Hematopoietic multipotent progenitor cell treated with erythropoietin and hydrocortisone succinate and interleukin-3 and kit ligand, for 8 days (in vitro differentiated cells): ENCODE measurements around the gene JAZF1.

Source experiments
- DNase-seq: peaks from one replicate; pipeline ENCODE4 v3.0.0-alpha.2; 2015

JAZF1 gene

DNA sequence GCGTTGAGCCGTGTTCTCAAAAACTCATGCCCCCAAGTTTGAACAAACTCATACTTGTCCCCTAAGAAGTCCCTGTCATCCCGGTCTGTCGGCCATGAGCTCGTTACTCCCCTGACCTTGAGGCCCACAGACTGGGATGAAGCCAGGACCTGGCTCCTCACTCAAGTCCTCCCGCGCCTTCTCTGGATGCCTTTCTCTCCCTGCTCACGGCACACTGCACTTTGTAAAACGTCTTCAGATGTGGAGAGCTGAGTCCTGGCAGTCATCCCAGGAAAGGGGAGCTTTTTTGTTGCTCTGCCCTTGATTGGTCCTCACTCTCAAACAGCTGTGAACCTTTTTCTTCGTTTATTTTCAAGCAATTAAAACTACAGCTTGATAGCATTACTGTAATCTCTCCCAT, 110.8 kb downstream of the JAZF1 start:
- DNase-seq = no peak

DNA sequence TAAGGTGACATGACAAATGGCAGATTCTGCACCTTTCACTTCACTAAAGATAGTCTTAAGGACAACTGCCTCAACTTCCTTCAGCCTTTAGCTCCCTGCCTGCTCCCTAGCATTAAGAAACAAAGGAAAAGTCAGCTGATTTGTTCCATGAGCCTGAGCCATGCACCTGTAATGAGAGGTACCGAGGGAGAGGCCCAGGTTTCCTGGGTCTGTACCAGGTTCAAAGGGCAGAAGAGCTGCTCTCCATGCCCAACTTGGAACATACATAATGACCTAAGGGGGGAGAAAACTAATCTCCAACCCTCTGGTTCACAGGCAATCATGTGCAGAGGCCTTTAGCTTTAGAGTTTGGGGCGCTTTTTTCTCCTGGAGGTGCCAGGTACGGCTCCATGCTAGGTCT, 111.2 kb downstream of the JAZF1 start:
- DNase-seq = no peak

DNA sequence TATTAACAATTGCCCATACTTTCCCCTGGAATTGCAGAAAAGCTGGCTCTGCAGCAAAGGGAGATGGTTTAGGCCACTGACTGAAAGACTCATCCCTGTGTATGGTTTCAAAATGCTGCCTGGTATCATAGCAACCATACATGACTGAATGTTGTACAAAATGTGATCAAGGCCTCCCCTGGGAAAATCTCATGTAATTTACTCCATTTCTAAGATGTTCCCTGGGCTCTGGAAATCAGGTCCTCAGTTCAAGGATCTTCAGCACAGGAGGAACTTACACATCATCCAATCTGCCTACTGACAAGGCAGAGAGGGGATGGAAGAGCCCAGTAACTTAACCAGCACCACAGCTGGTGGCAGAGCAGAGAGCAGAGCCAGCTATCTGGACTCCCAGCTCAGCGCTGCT, 111.8 kb downstream of the JAZF1 start:
- no peak for DNase-seq

DNA sequence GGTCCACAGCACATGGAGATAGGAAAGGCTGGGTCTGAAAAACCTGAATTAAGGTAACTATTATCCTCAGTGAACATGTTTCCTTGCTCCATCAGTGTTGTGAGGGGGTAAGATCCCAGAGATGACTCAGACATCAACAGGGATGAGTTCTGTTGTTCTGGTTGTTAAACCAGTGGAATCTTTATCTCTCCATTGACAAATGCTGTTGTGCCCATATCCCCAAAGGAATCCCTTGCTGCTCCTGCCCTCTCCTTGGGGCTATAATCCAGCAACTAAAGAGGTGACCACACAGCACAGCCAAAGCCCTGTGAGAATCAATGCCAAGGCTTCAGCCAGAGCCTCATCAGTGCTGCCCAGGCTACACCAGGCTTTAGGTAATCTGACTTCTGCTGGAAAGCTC, 113.4 kb downstream of the JAZF1 start:
- no peak for DNase-seq

DNA sequence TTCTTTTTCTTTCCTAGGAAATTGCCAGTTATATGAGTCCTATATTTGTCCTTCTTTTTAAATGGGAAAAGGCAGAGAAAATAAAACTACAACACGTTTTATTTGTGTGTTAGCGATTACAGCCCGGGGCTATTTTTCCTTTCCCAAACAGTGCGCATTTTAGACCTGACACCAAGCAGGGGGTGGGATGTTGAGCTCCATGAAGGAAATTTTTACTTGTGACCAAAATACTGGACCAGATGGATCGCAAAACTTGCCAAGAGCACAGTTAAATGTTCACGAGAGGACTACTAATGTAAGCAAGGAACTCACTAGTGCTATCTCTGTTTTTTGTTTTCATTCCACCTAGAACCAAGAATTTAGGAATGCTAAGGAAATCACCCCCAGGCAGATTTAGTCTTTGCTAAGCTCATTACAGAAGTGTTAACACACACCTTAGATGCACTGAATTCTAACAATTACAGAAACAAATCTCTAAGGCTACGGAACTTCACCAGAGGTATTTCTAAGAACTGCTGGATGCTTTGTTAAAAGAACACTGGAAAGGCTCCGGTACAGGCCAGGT, 114.8 kb downstream of the JAZF1 start:
- no peak for DNase-seq

DNA sequence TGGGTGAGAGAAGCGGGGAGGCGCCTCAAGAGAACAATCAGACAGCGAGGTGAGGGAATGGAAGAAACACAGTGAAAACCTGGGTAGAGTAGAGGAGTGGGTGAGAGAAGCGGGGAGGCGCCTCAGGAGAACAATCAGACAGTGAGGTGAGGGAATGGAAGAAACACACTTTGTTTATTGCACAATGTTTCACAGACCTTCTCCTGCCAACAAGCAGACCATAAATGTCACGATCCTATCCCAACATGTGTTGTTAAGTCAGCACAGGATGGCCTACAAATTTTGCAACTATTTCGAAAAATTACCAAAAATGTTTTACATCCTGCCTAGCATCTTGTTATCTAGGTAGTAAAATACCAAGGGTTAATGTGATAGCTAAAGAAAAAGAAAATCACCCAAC, 115.3 kb downstream of the JAZF1 start:
- no peak for DNase-seq

DNA sequence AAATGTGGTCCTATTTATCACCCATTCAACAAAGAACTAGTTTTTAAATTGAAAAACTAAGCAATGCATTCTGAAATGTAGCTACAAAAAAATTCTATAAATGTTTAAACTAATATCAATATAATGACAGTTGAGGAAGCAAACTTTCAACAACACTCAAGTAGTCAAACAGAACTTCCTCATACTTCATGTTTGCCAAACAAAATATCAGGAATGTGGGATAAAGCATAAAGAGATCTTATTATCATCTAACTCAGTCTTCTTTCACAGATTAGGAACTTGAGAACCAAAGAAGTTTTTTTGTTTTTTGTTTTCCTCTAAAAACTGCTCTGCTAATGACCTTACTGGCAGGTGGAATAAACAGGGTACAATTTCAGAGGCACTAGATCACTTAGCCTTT, 116.2 kb downstream of the JAZF1 start:
- no peak for DNase-seq

DNA sequence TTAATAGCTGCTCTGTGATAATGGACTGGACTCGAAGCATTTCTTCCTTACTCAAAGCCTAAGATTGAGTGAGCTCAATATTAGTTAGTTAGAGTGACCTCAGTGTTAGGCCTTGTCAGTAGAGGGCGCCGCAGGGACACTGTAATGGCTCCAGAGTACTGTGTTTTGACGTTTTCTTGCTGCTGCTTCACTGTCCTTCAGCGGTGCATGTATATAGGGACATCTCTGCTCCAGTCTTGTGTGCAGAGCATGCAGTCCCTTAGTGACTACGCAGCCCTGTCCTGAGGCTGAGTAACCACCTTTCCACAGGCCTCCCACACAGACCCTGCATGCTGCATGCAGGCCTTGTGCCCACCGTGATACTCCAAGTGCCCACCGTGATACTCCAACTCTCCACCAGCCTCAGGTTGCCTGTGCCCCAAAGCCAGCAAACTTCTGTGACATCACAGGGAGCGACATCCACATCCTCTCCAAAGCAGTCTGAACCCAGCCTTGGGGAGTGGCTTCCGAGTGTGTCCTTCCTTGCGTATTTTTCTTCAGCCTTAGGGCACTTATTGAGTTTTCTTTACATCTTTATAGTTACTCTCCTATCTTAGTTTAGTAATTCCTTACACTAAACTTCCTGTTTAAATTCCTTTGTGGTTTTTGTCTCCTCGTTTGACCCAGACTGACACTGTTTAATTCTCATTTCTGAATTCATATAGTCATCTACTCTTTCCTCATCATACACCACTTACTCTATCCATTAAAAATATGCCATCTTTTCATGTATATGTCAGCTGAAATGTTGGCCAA, 118.2 kb downstream of the JAZF1 start:
- DNase-seq = peak; percentile 78

DNA sequence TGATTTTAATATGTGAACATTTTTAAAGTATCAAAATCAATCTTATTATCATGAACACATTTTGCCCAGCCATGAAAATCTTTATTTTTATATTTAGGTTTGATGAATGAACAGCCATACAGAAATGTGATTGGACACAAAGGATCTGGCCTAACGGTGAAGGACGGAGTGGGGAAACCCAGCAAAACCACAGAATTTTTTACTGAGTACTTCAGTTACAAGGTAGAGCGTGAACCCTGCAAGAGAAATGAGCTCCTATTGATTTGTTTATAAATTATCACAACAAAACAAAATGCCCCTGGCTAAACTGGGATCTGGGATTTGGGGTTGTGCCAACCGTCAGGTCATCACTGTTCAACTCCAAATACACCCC, 118.8 kb downstream of the JAZF1 start:
- no peak for DNase-seq

DNA sequence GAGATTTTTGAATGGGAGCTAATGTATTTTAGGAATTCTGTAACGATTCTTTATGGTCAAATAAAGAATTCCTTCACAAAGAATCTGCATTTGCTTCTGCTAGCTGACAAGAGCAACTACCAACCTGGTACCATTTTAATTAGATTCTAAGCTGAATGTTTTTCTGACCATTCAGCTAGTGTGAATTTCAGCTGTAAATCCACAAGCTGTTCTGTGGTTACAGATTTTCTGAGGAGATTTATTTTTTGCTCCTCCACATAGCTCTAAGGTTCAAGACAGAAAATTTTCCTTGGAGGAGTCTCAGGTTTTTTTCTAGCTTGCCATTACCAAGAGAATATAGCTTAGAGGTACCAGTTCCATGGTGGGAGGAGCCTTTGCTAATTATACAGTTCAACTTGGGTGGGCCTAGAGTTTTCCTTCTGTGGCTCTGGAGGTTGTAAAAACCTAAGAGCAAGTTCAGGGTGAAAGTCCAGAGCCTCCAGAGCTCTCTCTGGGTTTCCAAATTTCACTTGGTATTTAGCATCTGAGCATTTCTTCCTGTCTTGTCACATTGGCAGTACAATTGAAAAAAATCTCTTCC, 120.1 kb downstream of the JAZF1 start:
- no peak for DNase-seq

DNA sequence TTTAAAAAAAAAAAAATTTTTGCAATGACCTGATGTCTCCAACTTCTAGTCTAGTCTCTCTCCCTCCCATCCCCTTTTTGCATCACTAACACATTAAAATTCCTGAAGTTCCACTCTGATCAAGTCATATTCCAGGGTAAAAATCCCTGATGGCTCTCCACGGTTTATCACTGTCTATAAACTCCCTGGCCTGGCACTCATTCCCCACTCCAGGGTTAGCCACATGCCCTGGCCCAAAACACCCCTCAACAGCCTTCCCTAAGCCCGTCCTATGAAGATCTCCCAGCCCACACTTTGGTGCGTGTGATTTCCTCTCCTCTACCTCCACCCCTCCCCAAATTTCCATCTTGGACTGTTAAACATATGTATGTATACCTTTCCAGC, 125.4 kb downstream of the JAZF1 start:
- no peak for DNase-seq

DNA sequence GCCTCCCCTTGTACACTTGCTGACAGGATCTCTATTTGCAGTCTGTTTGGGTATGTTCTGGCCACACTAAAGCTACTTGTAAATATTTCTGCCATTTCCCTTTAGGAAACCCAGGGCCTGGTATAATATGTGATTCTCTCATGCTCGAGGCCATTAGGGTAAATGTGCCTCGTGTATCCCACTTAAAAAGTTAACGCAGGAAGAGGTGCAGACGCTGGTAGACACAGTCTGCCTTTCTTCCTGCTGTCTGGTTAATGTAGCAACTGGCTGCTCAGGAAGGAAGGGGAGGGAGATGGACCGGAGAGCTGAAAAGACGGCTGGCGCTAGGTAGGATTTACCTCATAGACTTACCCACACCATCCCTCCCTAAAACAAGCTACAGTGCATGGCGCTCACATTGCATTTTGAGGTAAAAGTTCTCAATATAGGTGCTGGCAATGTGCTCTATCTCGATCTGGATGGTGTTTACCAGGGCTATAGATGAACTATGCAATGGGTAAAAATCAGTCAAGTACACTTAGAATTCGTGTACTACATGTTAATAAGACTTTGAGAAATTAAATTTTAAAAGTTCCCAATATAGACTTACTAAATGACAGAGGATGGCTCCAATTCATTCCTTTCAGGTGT, 125.9 kb downstream of the JAZF1 start:
- no peak for DNase-seq

DNA sequence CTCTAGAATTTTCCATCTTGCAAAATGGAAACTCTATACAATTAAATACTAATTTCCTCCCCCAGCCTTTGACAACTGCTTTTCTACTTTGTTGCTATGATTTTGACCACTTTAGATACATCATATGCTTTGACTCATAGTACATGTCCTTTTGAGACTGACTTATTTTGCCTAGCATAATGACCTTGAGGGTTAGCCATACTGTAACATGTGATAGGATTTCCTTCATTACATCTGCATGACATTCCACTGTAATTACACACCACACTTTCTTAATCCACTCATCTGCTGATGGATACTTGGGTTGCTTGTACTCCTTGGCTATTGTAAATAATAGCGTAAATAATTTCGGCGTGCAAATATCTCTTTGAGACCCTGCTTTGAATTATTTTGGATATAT, 127.7 kb downstream of the JAZF1 start:
- no peak for DNase-seq

DNA sequence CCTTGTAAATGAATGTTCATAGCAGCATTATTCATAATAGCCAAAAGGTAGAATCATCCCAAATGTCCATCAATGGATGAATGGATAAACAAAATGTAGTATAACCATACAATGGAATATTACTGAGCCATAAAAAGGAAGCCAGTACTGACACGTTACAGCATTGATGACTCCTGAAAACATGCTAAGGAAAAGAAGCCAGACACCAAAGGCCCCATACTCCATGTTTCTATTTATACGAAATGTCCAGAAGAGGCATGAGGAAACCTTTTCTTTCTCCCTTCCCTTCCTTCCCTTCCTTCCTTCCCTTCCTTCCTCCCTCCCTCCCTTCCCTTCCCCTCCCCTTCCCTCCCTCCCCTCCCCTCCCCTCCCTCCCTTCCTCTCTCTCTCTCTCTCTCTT, 131.9 kb downstream of the JAZF1 start:
- DNase-seq = no peak

DNA sequence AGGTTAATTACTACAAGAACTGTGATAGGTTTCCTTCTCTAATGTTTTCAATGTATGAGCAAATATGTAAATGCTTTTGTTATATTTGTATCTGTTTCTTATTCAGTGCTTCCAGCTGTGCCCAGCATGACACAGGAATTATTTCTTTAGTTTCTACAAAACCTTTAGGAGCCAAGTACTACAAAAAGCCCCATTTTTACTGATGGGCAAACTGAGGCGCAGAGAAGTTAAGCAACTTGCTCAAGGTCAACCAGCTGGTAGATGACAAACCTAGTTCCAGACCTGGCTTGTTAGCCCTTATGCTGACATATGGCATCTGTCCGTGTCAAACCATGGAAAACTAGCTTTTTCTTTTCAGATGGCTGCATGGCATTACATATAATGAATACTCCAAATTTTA, 134.6 kb downstream of the JAZF1 start:
- DNase-seq = no peak

DNA sequence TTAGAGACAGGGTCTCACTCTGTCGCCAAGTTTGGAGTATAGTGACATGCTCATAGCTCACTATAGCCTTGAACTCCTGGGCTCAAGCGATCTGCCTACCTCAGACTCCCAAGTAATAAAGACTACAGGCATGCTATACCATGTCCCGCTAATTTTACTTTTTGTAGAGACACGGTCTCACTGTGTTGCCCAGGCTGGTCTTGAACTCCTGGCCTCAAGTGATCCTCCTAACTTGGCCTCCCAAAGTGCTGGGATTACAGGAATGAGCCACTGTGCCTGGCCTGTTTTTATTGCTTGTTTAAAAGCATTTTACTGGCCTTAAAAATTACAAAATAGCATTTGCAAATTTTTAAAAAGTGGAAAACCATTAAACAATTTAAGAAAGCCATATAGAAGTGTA, 135.0 kb downstream of the JAZF1 start:
- DNase-seq = no peak

DNA sequence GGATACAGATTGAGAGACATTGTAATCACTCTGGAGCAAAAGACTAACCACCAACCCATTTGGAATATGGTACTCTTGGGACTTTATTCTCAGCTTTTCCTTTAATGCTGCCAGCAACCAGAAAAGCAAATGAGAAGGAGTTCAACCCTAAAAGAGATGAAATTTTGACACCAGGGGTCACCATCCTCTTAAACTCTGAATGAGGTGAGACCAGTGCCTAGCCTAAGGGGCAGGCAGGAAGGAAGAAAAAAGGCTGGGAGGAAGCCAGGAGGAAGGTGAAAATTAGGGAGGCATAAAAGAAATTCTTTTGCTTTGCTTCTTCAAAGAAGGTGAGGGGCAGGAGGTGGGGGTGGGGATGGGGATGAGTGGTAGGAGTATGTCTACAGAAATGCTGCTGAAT, 135.8 kb downstream of the JAZF1 start:
- DNase-seq = no peak

DNA sequence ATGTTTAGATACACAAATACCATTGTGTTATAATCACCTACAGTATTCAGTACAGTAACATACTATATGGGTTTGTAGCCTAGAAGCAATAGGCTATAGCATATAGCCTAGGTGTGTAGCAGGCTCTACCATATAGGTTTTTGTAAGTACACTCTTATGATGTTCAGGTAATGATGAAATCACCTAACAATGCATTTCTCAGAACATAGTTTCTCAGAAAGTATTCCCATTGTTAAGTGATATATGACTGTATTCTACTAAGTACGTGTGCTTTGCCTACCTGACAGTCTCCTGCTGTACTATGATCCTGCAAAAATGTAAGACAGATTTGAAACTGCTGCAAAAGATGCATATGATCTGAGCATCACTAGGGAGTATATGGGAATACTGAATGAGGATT, 137.9 kb downstream of the JAZF1 start:
- DNase-seq = no peak

DNA sequence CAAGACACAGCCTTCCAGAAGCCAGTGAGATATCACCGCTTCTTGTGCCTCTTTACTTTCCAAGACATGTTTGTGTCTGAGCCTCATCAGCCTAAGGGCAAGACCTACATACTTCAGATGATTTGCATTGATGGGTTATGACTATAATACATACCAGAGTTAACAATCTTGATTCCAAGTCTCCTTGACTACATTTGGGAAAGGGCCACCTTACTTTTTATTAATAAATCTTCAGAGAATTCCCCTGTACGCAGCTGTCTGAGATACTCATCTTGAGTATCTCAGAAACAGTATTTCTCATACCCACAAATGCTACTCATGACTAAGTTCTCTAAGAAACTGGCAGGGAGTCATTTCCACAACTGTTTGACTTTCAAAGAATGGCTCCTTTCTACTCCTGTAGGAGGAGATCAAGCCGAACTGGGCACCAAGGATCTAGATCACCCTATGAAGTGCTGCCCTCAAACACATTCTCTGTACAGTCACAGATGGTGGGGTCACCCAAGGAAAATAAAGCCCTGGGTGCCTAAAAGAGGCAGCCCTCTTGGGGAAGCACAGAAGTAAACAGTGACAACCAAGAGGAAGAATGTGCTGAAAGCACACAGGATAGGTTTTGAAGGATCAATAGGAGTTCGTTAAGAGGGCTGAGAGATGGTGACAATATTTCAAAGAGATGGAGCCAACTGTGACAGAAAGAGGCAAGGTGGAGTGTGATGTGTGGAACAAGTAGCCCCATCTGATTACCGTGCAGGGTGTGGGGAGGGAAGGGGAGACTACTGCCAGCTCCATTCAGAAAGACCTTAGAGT, 138.9 kb downstream of the JAZF1 start:
- DNase-seq = no peak

DNA sequence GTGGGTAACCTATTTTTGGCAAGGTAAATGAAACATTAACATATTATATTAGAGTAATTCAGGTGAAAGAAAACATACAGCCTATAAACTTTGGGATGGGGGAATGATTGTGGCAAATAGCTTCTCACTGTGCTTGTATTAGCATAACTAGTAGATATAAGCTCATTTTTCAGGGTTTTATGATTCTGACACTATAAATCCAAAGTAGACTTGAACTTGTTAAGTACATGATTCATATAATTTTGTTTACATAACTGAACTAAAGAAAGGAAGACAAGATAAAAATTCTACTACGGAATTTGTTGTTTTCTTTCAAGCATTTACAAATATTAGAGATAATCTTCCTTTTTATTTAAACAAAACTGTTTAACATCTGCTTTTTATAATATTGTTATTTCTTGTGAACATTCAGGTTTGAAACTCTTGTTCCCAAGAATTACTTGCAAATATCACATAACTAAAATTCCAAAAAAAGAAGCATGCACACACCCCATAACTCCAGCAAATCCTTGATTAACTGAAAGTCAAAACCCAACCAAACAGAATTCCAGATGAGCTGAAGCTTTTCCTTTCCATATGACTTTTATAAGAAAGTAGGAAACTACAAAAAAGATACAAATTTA, 142.3 kb downstream of the JAZF1 start:
- no peak for DNase-seq

DNA sequence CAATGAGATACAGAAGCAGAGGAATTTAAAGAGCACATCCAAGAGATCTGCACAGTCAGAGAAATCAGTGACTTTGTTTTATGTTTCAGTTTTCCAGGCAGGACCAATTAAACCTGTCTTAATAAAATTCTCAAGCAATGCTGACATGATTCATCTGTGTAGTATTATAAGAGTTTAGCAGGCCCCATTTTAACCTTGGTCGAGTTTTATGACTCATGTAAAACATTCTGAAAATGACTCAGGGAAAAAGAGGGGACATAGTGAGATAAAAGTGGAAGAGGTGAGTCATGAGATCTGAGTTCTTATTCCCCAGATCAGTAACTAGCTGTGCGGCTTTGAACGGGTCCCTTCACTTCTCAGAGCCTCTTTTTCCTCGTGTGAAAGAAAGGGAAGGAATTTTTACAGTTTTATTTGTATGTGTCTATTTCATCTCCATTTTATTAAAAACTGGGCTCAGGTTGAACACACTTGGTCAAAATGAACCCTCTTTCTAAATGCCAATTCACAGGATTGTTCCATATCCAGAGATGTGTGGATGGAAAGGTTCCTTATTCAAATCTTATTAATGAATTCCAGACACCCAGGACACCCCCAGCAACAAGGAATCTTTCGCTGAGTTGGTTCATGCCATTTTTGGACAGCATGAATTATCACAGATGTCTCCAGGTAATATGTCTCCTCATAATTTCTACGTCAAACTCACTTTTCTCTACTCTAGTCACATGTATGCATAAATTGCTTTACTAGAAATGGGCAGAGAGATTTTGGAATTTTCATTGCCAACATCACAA, 143.2 kb downstream of the JAZF1 start:
- peak; percentile 89 for DNase-seq

DNA sequence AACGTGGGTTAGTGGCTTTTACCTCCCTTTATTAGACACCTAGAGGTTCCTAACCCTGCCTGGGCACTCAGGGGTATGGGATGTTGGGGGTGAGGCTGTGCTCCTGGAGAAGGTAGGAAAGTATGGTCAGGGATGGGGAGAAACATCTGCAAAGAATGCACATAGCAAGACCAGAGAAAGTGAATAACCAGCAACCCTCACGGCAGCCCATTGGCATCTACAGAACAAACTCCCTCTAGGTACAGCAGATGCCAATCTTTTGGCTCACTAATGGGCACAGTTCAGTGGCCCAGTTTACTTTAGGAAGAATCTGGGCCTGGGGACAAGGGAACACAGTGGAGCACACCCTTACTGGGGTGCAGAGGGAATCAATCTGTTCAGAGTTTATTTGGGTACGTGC, 143.9 kb downstream of the JAZF1 start:
- no peak for DNase-seq
